ENCODE data around the gene FIZ1. TPM values are rescaled to one million over a fixed set of nuclear protein-coding genes. Genes with fewer than 3 reads are reported as not detected.
"Not testable (repeated sequence)": the region's sequence is repeated elsewhere in the genome, so short reads cannot be mapped to it uniquely, and the experiment has no call there.

The FIZ1 gene
- total RNA-seq, 2 donors from 2014 or later = 7.8 to 9.7 TPM

- intact Hi-C loops (cut with DNase I) = loop anchor here in 1 of 2 donors (5.0 kb wide), 2 partner anchors 1062 to 1133 kb away; no protein-coding TSS in a partner anchor
- DNase-seq (ENCODE audit: low spot score) = no peak
Observed at GRCh38 chr19:55600662-55601028, 1.3 kb upstream of the FIZ1 start.

GRCh38 chr19:55599842-55600661 lies 735 bp upstream of the FIZ1 start, which contains the start of gene ZNF524:
ZNF524 (plus strand) TSS chr19:55600288; CDS start chr19:55602113, 1,825 bp downstream.
- DNase-seq (ENCODE audit: low spot score) = peak; percentile 95
- intact Hi-C loops (cut with DNase I) = loop anchor here in 1 of 2 donors (5.0 kb wide), 2 partner anchors 1062 to 1133 kb away; no protein-coding TSS in a partner anchor

GRCh38 chr19:55598719-55599467 lies 424 bp downstream of the FIZ1 start:
- intact Hi-C loops (cut with DNase I) = no loop called here
- DNase-seq (ENCODE audit: low spot score) = peak; percentile 98

GRCh38 chr19:55598034-55598433 lies 1.3 kb downstream of the FIZ1 start:
- no peak for DNase-seq (ENCODE audit: low spot score)
- intact Hi-C loops (cut with DNase I) = no loop called here

GRCh38 chr19:55597501-55597921 lies 1.8 kb downstream of the FIZ1 start:
- no peak for DNase-seq (ENCODE audit: low spot score)
- intact Hi-C loops (cut with DNase I) = no loop called here

- no peak for DNase-seq (ENCODE audit: low spot score)
- intact Hi-C loops (cut with DNase I) = no loop called here
Observed at GRCh38 chr19:55596304-55596703, 3.0 kb downstream of the FIZ1 start.

GRCh38 chr19:55594996-55595545 lies 4.2 kb downstream of the FIZ1 start:
- intact Hi-C loops (cut with DNase I) = no loop called here
- no peak for DNase-seq (ENCODE audit: low spot score)

GRCh38 chr19:55593096-55593772 lies 6.1 kb downstream of the FIZ1 start:
- intact Hi-C loops (cut with DNase I) = no loop called here

GRCh38 chr19:55592391-55593090 lies 6.8 kb downstream of the FIZ1 start:
- no peak for DNase-seq (ENCODE audit: low spot score)
- intact Hi-C loops (cut with DNase I) = no loop called here

More at GRCh38 chr19:55593096-55593772, 6.1 kb downstream of the FIZ1 start:
- no peak for DNase-seq (ENCODE audit: low spot score)

- DNase-seq (ENCODE audit: low spot score) = no peak
- intact Hi-C loops (cut with DNase I) = no loop called here
Observed at GRCh38 chr19:55591555-55591954, 7.8 kb downstream of the FIZ1 start.

- intact Hi-C loops (cut with DNase I) = no loop called here
- DNase-seq (ENCODE audit: low spot score) = no peak
Observed at GRCh38 chr19:55590617-55591016, 8.7 kb downstream of the FIZ1 start.

GRCh38 chr19:55590109-55590508 lies 9.2 kb downstream of the FIZ1 start:
- intact Hi-C loops (cut with DNase I) = no loop called here

GRCh38 chr19:55588738-55589137 lies 10.6 kb downstream of the FIZ1 start:
- DNase-seq (ENCODE audit: low spot score) = no peak
- intact Hi-C loops (cut with DNase I) = loop anchor here in 1 of 2 donors (5.0 kb wide), 1 partner anchor 71 kb away; no protein-coding TSS in a partner anchor

More at GRCh38 chr19:55590109-55590508, 9.2 kb downstream of the FIZ1 start:
- DNase-seq (ENCODE audit: low spot score) = no peak

- peak; percentile 97 for DNase-seq (ENCODE audit: low spot score)
- intact Hi-C loops (cut with DNase I) = loop anchor here in 1 of 2 donors (5.0 kb wide), 1 partner anchor 70 kb away; no protein-coding TSS in a partner anchor
Observed at GRCh38 chr19:55586976-55587668, 12.2 kb downstream of the FIZ1 start.

- no peak for DNase-seq (ENCODE audit: low spot score)
- intact Hi-C loops (cut with DNase I) = loop anchor here in 1 of 2 donors (5.0 kb wide), 1 partner anchor 68 kb away; no protein-coding TSS in a partner anchor
Observed at GRCh38 chr19:55585658-55586339, 13.5 kb downstream of the FIZ1 start.

GRCh38 chr19:55584871-55585270 lies 14.4 kb downstream of the FIZ1 start:
- no peak for DNase-seq (ENCODE audit: low spot score)
- intact Hi-C loops (cut with DNase I) = loop anchor here (1.0 to 5.0 kb wide), 2 partner anchors 21 to 68 kb away; no protein-coding TSS in a partner anchor

- intact Hi-C loops (cut with DNase I) = loop anchor here in 1 of 2 donors (1.0 kb wide), 1 partner anchor 20 kb away; no protein-coding TSS in a partner anchor
Observed at GRCh38 chr19:55583897-55584296, 15.4 kb downstream of the FIZ1 start.

More at GRCh38 chr19:55583897-55584296, 15.4 kb downstream of the FIZ1 start:
- DNase-seq (ENCODE audit: low spot score) = not testable (repeated sequence)

Data from posterior vena cava (tissue), 2 donors.